Endothelial cell of hepatic sinusoid (primary cell): ENCODE results near the gene TBC1D17.

ENCODE experiments used
- in situ Hi-C: cut with HindIII; loops from 2 replicates; pipeline ENCODE4 v1.10.0; 2017; ENCODE audit warnings: low sequenced_read_pairs

The TBC1D17 gene

DNA sequence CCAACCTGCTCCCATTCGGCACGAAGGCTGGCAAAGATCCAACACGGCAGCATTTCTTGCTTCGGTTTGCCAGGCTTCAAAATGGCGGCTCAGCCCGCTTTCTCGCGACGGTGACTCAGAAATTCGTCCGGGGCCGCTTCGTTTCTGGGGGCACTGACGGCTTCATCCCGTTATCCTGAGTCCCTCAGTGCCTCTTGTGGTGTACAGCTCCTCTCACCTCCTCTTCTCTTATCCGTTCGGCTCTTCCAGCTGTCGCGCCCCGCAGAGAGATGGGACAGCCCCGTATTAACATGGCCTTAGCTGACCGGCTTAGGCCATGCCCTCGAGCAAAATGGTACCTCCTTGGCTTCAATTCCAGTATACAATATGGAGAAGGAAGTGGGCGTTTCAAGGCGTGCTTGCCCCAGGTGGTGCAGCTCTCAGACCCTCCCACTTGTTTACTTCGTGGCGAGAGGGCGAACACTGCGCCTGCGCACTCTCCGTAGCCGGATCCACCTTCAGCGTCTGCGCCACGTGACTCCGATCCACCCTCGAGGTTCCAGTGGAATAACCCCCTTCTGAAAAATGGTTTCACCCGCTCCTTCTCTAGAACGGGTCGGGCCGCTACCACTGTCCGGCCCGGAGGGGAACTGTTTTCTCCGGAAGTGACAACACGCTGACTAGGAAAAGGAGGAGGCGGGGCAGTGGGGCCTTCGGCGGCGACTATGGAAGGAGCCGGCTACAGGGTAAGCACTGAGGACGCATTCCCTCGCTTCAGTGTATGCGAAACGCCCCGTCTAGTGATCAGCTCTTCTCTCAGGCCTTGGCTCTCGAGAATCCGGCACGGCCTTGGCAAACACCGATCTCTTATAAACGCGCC is at the start of gene TBC1D17, which contains the start of gene AKT1S1:
Gene TBC1D17, plus strand, starts transcription at position 683 of the 859 bp plus-strand sequence. Its CDS starts 22 bp downstream, at position 705.
Gene AKT1S1, minus strand, starts transcription at position 336 of the 859 bp plus-strand sequence. CDS start 4,060 bp downstream, outside the sequence.
- in situ Hi-C loops, result no loop called here

DNA sequence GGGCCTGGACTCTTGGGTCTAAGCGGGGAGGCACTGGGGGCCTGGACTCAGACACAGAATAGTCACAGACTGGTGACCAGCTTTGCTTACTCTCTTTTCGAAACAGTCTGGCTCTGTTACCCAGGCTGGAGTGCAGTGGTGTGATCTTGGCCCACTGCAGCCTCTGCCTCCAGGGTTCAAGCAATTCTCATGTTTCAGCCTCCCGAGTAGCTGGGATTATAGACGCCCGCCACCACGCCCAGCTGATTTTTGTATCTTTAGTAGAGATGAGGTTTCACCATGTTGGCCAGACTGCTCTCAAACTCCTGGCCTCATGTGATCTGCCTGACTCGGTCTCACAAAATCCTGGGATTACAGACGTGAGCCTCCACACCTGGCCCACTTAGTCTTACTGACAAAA is 48.3 kb upstream of the TBC1D17 start:
- in situ Hi-C loops, result no loop called here

DNA sequence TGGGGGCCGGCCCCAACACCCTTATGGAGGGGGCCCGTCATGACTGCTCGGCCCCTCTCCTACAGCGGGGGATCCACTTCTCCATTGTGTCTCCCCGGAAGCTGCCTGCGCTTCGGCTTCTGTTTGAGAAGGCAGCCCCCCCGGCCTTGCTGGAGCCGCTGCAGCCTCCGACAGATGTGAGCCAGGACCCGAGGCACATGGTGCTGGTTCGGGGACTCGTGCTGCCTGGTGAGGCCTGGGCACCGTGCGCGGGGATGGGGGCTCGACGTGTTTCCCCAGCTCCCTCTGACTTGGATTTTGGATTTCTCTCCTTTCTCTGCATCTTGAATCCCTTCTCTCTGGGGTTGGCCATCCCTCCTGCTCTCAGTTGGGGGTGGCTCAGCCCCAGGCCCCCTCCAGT is 47.8 kb upstream of the TBC1D17 start:
- in situ Hi-C loops, result loop anchor here (5.0 kb wide), 1 partner anchor 83 kb away; no protein-coding TSS in a partner anchor

DNA sequence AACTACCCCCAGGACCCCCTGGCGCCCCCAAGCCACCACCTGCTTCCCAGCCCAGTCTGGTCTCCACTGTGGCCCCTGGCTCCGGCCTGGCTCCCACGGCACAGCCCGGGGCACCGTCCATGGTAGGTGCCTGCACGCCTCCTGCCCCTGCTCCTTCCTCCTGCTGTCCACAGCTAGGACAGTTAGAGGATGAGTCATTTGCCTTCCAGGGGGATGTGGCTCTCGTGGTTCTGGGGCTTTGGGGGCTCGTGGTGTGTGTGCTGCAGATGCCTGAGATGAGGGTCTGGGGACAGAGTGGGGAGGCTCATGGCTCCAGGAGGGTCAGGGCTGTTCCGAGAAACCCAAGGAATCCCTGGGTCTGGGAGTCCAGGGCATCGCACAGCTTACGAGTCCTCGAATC is 46.7 kb upstream of the TBC1D17 start:
- in situ Hi-C loops, result loop anchor here (5.0 kb wide), 1 partner anchor 82 kb away; no protein-coding TSS in a partner anchor

DNA sequence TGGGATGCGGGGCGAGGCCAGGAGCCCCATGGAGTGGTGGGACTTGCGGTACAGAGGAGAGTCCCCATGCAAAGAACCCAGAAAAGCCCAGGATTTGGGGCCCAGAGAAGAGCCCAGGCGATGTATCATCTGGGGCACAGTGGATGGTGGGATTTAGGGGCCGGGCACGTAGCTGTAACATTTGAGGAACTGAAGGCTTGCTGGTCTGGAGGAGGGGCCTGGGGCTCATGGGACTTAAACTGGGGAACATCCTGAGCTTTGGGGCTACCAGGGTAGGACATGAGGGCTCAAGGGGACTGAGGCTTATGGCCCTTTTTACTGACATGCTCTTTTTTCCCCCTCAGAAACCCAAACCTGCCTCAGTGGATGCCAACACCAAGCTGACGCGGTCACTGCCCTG is 45.9 kb upstream of the TBC1D17 start:
- in situ Hi-C loops, result loop anchor here (5.0 kb wide), 1 partner anchor 81 kb away; no protein-coding TSS in a partner anchor

DNA sequence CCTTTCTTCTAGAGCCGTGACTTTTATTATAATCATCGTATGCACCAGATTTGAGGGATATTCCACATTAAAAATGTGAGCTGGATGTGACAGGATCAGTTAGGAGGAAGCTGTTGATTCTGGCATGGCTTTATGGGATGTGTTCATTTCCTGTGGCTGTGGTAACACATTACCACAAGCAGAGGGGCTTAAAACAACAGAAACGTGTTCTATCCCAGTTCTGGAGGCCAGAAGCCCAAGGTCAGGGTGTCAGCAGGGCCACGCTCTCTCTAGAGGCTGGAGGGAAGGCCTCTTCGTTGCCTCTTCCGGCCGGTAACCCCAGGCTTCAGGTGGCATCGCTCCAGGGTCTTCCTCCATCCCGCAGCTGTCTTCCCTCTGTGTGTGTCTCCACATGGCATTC is 44.9 kb upstream of the TBC1D17 start:
- in situ Hi-C loops, result loop anchor here (5.0 kb wide), 1 partner anchor 80 kb away; no protein-coding TSS in a partner anchor

DNA sequence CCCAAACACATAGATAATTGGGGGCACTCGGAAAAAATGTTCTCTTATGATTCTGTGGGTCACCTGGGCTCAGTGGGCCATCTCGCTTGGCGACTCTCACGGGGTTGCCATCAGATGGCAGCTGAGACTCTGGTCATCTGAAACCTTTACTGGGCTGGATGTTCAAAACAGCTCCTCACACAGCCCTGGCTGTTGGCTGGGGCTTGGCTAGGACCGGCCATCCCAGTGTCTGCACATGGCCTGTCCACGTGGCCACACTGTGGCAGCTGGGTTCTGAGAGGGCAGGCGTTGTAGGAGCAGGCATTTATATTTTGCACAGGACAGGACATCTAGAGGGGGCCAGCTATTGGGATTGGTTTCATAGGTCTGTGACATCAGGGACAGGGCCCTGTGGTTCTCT is 43.9 kb upstream of the TBC1D17 start:
- in situ Hi-C loops, result loop anchor here (5.0 kb wide), 1 partner anchor 79 kb away; no protein-coding TSS in a partner anchor

DNA sequence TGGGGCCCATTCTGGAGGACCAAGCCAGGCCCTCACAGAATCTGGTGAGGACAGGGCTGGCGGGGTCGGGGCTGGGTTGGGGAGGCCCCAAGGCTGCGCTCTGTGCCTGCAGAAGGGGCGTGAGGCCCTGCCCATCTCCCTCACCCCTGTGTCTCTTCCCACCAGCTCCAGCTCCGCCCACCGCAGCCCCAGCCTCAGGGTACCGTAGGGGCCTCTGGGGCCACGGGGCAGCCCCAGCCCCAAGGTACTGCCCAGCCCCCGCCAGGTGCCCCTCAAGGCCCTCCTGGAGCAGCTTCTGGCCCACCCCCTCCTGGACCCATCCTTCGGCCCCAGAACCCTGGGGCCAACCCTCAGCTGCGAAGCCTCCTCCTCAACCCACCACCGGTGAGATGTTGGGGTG is 41.9 kb upstream of the TBC1D17 start:
- in situ Hi-C loops, result no loop called here

DNA sequence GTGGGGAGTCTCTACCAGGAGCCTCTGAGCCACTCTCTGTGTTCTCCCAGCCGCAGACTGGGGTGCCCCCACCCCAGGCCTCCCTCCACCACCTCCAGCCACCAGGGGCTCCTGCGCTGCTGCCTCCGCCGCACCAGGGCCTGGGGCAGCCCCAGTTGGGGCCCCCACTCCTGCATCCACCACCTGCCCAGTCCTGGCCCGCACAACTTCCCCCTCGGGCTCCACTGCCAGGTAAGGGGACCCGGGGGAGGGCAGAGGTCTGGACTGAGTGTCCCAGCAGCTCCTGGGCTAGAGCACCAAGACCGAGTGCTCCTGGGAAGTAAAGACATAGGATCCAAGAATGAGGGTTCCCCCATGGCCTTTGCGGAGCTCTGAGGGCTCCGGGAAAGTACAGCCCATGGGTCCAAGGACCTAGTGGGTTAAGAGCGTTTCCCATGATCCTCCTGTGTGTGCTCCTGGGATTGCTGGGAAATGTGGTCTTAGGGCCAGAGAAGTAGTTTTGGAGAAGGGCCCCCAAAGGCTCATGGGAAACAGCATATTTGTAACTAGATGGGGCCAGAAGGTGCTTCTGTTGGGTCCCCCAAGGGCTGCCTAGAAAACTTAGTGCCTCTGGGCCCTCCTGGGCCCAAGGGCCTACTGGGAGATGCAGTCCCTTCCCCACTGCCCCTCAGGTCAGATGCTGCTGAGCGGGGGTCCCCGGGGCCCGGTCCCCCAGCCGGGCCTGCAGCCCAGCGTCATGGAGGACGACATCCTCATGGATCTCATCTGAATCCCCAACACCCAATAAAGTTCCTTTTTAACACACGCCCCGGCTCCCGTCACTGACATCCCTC is 41.1 kb upstream of the TBC1D17 start:
- in situ Hi-C loops, result no loop called here

DNA sequence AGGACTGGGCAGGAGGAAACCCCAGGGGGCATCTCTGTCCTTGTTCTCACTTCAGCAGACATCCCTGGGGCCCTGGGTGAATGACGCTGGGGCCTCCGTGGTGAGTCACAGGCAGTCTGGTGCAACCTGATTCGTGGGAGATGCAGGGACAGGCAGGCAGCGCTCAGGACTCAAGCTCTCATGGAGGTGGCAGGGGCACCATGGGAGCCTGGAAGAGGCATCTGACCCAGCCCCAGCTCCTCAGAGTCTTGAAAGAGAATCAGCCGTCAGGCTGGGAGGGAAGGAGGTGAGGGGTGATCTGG is 40.5 kb upstream of the TBC1D17 start:
- in situ Hi-C loops, result no loop called here

DNA sequence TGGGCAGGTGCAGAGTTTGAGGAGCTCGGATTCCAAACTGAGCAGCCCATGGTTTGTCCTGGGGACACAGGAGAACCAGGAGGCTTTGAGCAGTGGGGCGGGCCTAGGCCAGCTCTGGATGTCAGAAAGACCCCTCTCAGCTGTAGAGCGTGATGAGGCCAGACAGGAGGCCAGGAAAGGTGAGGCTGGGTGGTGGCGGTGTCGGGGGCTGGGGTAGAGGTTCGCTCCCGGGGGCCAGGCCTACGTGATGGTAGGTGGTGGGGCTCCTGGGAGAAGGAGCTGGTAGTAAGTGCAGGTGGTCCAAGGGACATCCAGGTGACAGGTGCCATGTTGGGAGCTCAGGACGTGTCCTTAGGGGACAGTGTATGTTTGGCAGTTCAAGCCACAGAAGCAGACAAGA is 40.1 kb upstream of the TBC1D17 start:
- in situ Hi-C loops, result no loop called here

DNA sequence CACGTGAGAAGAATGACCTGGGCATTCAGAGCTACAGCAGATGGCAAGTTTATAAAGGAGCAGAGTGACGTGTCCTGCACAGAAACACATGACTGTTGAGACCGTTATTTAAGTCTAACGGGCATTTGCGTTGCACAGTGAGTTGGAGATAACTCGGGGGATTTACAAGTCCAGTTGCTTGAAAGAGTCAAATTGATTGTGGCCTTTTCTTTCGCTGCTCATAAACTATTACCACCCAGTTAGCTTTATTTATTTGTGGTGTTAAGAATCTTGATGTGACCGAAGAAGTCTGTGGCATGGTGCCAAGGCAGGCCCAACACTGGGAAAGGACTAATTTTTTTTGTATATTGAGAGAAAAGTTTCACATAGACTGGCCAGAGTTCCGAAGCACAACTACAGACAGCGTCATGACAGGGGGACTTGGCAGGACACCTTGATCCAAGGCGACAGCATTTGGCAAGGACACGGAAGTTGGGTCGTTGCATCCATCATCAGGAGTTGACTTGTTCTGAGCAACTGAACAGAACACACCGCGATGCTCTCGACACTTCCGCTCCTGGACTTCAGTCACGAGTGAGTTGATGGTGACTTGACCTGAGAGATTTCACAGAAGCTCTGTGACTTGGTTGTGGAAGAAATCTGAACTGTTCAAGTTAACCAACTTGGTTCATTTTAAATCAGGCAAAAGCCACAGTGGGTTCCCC is 38.5 kb upstream of the TBC1D17 start:
- in situ Hi-C loops, result no loop called here

DNA sequence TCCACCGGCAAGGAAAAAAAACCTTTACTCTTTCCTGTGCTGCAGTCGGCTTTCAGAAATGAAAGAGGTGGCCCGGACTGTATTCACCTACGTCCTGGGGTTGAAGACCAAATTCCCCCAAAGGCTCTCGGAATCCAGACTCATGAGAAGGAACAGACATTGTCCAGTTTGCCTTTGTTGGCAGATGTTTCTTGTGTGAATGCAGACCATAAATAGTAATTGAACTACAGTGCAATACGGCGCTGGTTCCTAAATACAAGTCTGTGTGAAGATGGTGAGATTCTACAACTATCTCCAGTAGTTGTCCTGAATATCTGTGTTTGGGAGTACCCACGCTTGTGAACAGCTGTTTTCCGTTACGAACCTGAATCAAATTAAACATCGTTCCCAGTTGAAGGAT is 37.8 kb upstream of the TBC1D17 start:
- in situ Hi-C loops, result no loop called here

DNA sequence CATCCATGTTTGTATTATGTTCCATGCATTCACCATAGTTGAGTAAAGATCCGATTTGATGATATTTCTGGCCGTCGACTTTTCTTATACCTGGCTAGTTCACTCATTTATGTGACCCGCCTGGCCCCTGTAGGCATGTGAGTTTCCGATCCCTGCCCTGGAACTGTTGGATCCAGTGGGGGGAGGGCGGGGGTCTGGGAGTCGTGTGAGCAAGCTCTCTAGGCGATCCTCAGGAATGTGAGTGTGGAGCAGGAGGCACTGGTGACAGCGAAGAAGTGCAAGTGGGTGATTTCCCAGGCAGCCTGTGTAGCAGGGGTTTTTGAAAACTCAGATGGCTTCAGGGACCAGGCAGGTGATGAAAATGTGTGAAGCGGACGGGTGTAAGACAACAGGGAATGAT is 37.2 kb upstream of the TBC1D17 start:
- in situ Hi-C loops, result no loop called here

DNA sequence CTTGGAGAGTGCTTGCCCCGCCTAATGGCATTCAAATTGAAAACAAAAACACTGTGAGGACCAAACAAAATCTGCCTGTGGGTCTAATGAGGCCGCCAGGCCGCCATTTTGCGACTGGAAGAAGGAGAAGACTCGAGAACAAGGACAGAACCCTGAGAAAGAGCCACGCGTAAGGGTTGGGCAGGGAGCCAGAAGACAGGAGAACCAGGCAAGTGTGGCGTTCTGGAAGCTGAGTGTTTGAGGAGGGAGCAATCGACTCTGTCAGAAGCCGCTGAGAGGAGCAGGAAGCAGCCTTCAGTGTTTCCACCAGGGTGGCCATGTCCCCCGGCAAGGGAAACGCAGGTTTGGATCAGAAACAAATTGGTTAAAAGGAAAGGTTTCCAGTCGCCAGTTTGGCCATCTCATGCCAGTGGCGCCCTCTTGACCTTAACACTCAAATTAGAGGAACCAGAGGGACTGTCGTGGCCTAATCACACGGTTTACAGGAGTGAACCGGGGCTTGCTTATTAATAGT is 36.7 kb upstream of the TBC1D17 start:
- in situ Hi-C loops, result no loop called here

DNA sequence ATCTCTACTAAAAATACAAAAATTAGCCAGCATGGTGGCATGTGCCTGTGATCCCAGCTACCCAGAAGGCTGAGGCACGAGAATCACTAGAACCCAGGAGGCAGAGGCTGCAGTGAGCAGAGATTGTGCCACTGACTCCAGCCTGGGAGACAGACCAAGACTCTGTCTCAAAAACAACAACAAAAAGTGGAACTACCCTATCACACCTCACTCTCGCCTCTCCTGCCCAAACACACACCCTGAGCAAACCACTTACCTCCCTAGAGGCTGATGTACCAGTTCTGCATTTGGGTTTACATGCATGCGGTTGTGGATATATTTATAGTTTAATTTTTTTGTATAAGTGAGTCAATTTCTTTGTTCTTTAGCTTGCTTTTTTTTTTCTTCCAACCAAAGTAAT is 34.2 kb upstream of the TBC1D17 start:
- in situ Hi-C loops, result no loop called here

DNA sequence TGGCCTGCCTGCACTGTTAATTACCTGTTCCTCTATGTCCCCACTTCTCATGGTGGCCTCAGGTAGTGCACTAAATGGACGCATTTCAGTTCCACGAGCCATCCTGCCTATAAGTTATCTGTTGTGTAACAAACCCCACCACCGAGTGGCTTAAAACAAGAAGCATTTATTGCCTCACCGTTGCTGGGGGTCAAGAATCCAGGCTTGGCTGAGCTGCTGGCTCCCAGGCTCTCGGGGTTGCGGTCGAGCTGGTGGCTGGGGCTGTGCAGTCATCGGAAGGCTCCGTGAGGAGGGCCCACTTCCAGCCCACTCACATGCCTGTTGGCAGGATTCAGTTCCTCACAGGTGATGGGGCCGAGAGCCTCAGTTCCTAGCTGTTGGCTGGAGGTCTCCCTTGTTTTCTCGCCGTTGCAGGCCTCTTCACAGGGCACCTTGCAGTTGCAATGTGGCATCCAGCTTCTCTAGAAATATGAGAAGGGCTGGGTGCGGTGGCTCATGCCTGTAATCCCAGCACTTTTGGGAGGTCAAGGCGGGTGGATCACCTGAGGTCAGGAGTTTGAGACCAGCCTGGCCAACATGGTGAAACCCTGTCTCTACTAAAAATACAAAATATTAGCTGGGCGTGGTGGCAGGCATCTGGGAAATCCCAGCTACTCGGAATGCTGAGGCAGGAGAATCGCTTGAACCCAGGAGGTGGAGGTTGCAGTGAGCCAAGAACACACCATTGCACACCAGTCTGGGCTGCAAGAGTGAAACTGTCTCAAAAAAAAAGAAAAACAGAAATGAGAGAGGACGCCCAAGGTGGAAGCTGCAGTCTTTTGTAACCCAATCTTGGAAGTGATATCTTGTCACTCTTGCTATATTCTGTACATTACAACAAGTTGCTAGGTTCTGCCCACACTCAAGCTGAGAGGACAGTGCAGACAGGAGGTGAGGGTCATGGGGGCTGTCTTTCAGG is 33.1 kb upstream of the TBC1D17 start:
- in situ Hi-C loops, result no loop called here

DNA sequence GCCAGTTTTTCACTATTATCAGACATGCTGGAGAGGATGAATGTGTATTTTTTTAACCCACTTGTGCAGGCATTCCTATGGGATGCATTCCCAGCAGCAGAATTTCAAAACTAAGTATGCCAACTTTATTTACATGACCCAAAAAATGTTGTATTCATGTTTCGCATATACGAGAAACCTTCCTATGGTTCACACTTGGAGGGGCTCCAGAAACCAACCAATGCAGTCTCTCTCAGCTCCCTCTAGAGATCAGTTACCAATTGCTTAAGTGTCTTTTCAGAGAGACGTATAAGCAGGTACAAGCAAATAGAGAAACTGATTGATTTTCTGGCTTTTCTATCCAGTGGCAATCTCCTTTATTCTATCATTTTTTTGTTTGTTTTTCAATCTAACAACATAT is 32.1 kb upstream of the TBC1D17 start:
- in situ Hi-C loops, result no loop called here

DNA sequence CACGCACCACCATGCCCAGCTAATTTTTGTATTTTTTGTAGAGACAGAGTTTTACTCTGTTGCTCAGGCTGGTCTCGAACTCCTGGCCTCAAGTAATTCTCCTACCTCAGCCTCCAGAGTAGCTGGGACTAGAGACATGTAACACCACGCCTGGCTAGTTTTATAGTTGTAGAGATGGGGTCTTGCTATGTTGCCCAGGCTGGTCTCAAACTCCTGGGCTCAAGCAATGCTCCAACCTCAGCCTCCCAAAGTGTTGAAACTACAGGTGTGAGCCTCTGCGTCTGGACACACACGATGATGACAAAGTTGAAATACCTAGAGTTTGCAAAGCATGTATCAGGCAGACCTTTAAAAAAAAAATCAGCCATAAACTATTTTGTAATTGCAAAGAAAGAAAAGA is 31.1 kb upstream of the TBC1D17 start:
- in situ Hi-C loops, result no loop called here
